Effector CD4-positive, alpha-beta T cell (primary cell): ENCODE data around the gene CPNE4.
A peak's percentile ranks its signal among the peaks of the same experiment; 100 is the strongest.
"Not testable (repeated sequence)": the region's sequence is repeated elsewhere in the genome, so short reads cannot be mapped to it uniquely, and the experiment has no call there.

ENCODE experiments used
- DNase-seq: peaks from one replicate; pipeline ENCODE4 v3.0.0-alpha.2; 2020

The CPNE4 gene

DNA sequence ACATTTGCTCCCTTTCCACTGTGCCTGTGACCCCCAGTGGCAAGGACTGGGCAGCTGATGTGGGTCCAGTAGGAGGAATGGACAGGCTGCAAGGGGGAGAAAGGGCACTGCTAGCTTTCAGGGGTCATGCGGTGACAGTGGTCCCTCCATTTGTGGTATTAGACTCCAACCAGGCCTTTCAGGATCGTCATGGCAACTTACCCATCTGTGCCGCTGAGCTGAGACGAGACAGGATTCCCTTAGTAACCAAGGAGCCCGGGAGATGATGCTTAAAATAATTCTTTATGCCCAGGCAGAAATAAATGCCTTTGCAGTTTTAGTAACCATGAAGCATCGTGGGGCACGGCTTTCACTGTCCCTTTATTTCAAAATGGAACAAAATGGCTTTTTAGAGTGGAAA is 516.1 kb downstream of the CPNE4 start:
- no peak for DNase-seq

DNA sequence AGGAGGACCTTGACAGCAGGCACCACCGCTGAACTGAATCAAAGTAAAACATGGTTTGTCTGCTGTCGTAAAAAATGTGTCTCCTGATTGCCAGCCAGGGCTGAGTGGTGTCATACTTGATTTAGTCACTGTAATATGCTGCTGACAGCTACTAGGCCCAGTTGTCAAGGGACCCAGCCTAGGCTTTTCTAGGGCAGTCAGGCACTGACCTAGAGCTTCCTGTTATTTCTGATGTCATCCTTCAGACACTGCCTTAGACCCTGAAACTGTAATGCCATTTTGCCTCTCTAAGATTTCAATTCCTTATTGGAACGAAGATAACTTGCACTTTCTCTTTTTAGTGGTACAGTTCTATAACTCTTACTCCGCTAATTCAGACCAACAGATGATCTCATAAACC is 529.4 kb downstream of the CPNE4 start:
- DNase-seq, result no peak

DNA sequence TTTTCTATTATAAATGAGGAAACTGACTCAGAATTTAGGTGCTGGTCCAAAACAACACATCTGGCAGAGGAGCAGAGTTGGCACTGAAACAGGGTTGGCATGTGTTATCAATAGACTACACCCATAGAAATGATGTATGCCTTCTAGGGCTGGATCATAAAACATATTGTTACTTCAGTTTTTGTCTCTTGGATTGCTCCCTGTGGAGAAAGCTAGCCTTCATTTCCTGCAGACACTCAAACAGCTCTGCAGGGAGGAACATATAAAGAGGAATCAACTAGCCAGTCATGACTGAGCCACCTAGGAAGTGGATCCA is 531.5 kb downstream of the CPNE4 start:
- no peak for DNase-seq

DNA sequence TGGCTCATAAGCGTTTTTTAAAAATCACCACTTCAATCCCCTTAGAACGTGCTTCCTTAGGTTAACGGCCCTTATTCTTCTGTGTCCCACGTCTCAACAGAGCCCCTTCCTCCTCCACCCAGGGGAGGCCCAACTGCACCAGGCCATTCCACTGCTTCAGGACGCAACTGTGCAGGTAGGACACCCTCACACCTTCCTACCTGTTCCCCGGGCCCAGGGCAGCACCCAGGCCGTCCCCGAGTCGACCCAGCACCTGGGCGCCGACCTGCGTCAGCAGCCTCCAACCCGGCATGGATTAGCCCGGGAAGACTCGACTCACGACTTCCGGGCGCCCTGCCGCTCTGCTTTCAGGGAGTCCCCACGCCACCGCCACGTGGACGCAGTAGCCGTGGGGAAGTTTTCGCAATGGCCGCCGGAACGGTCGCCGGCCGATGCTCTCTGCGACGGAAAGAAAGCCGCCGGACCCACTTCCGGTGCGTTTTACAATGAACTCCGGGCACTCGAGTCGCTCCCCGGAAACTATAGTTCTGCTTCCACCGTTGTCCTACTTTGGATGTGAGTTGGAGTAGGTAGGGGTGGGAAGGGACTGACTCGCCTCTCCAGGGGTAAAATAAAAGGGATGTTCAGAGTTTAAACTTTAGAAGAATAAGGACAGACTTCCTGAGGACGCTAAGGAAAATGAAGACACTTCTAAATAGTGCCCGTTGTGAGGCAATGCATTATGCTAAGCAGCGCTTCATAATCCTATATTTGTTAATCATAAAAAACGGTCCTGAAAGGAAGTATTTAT is 532.1 kb downstream of the CPNE4 start, which contains the start of gene MRPL3:
Gene MRPL3, minus strand, starts transcription at position 442 of the 790 bp plus-strand sequence. Its CDS starts 150 bp downstream, at position 292.
- peak; percentile 74 for DNase-seq

DNA sequence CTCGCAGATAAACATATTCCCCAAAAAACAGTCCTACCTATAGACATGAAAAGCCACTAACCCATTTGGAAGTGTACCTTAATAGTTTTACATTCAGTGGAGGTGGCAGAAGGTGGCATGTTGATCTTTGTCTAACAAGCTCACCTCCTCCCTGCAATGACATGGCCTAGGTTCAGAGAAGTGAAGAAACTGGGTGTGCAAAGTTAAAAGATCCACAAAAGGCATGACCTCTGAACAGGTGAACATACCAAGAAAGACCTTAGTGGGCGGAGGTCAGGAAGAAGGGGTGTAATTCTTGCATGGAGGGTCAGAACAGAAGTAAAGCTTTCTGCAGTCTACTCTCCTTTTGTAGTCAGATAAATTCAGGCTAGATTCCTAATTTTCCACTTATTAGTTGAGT is 532.9 kb downstream of the CPNE4 start:
- DNase-seq, result no peak

DNA sequence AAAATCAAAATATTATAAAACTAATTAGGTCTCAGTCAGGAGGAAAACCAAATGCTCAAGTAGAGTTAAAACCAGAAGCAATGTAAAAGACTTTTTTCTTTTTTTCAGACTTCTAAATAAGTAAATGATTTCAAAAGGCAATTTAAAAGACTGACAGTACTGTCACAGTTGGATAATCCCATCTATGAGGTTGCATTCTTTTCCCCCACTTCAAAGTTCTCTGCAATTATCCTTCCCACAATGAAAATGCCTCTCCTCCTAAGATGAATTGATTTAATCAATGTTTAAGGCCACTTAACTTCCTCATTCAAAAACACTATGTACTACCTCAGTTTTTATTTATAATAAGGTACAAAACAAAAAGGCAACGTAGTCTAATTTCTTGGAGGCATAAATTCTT is 540.1 kb downstream of the CPNE4 start:
- DNase-seq, result no peak

DNA sequence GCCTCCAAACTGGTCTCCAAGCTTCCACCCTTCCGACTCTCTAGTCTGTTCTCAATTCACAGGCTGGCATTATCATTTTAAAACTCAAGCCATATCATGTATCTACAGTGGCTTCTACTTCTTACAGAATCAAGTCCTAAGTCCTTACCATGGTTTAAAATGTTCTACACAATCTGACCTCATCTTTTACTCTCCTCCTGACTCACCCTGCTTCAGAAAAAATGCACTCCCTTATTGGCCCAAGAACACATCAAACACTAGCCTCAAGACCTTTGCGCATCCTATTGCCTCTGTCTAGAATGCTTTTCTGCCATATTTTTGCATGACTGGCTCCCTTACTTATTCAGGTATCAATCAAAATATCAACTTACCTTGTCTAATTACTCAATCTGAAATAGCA is 543.0 kb downstream of the CPNE4 start:
- no peak for DNase-seq

DNA sequence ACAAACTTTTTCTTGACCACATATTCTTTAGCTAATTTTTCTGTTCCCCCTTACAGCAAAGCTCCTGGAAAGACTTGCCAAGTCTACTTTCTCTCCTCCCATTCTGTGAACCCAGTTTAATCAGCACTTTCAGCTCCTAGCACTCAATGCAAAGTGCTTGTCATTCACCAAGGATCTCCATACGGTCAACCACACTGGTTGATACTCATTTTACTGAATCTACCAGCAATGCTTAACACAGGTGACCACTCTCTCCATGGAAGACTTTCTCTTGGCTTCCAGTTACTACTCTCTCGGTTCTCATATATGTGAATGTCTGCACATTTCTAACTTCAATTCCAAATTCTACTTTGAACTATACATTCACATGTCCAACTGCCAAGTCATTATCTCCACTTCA is 543.7 kb downstream of the CPNE4 start:
- no peak for DNase-seq

DNA sequence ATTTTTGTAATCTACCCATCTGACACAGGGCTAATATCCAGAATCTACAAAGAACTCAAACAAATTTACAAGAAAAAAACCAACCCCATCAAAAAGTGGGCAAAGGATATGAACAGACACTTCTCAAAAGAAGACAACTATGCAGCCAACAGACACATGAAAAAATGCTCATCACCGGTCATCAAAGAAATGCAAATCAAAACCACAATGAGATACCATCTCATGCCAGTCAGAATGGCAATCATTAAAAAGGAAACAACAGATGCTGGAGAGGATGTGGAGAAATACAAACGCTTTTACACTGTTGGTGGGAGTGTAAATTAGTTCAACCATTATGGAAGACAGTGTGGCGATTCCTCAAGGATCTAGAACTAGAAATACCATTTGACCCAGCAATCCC is 548.3 kb downstream of the CPNE4 start:
- not testable (repeated sequence) for DNase-seq

DNA sequence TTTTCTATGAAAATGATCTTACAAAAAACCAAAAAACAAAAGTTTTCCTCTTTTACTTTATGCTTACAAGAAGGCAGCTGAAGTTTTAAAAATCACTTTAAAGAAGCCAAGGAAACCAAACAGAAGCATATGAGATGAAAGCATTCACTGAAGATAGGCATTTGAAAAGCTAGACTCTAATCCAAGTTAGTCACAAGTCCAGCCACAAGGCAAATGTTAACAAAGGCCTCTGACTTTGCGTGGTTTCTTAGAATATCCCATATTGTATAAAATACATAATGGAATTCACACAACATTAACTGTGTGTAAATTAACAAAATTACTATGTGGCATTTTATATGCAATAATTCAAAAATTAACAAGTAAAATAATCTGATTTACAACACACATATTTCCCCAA is 549.7 kb downstream of the CPNE4 start:
- DNase-seq, result no peak

DNA sequence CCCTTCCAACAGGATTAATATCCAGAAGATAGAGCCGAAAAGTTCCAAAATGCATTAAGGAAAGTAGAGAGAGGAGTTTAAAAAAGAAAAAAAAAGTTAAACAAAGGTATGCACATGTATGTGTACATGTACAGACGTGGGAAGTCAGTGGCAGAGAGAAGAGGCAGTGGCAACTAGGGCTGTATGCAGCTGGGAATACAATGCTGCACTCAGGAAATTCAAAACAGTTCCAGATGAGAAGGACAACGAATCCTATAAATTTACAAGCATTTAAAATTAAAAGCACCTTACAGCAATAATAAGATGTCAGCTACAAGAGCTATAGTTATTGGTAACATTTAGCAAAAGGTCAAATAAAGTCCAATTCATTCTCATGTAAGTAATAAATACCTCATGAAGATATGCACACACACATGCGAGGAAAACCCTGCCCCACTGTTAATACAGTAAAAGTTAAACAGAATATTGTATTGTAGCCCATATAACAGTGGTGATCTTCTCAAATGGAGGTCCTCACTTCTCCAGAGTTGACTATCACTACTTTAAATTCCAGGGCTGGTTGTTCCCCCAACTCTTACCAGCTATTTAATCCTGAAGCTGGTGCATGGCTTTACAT is 550.2 kb downstream of the CPNE4 start:
- no peak for DNase-seq
